ENCODE results near the gene GAB1.

GAB1 gene

GRCh38 chr4:143336781-143337599 lies at the start of gene GAB1:
TSS of gene GAB1 (plus strand) at chr4:143336876. CDS start at chr4:143337189, 313 bp downstream.
- peak; percentile 89 for DNase-seq (ENCODE audit: low read depth, low spot score)

DNA sequence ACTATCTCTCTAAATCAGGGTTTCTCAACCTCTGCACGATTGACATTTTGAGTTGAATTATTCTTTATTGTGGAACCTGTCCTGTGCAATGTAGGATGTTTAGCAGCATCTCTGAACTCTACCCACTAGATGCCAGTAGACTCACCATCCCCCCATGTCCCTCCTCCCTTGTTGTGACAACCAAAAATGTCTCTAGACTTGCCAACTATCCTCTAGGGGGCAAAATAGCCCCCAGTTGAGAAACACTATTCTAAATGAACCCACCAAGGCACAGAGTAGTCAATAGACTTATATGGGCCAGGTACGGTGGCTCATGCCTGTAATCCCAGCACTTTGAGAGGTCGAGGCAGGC lies 49.1 kb upstream of the GAB1 start:
- DNase-seq (ENCODE audit: low read depth, low spot score), result no peak

- no peak for DNase-seq (ENCODE audit: low read depth, low spot score)
Measured at GRCh38 chr4:143288171-143288570, 48.5 kb upstream of the GAB1 start.

GRCh38 chr4:143289370-143289769 lies 47.3 kb upstream of the GAB1 start:
- no peak for DNase-seq (ENCODE audit: low read depth, low spot score)

DNA sequence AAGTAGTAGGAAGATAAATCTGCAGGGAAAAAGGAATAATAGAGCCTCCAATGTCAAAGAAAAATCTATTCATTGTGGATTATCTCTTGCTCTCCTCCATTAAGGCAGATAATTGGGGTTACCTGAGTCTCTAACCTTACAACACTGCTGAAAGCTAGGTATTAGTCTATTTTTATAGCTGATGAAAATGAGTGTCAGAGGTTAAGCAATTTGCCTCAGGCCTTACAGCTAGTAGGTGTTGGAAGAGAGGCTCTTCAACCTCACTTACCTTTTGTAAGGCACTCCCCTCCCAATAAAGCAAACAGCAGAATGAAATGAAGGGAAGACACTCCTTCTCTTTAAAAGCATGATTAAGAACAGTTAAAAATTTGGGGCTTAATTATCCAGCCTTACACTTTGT lies 45.4 kb upstream of the GAB1 start:
- DNase-seq (ENCODE audit: low read depth, low spot score), result no peak

DNA sequence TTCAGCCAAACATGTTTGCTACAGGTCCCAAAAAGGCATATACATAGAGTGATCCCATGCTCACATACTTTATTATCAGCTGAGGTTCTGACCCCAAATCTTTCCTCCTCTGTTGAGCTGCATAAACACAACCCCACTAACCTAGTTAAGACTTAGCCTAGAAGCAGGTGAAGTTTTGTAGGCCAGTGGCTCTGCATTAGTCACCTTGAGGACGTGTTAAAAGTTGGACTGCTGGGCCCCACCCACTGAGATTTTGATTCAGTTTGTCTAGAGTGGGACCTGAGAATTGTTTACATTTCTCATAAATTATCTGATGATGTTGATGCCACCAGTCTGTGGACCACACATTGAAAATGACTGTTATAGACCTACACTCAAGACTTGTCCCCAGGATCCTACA lies 43.8 kb upstream of the GAB1 start:
- DNase-seq (ENCODE audit: low read depth, low spot score), result no peak

- peak; percentile 87 for DNase-seq (ENCODE audit: low read depth, low spot score)
Measured at GRCh38 chr4:143294310-143294709, 42.4 kb upstream of the GAB1 start.

- no peak for DNase-seq (ENCODE audit: low read depth, low spot score)
Measured at GRCh38 chr4:143294710-143295275, 41.9 kb upstream of the GAB1 start.

DNA sequence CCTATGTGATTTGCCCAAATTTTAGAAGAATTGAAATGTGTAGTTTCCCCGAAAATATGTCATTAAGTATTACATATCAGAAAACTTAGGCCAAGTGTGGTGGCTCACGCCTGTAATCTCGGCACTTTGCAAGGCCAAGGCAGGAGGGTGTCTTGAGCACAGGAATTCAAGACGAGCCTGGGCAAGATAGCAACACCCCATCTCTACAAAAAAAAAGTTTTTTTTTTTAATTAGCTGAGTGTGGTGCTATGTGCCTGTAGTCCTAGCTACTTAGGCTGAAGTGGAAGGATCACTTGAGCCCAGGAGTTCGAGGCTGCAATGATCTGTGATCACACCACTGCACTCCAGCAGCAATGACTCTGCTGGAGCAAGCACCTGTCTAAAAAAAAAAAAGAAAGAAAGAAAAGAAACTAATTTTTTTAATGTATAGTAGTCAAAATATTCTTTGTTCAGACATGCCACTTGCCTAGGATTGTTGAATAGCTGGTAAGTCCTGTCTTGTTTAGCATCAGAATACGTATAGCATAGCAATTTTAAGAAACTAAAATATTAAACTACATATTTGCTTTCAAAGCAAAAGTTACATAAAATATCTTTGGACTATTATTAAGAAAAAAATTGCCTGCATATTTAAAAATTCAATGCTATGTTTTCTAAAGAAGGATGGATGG lies 40.1 kb upstream of the GAB1 start:
- no peak for DNase-seq (ENCODE audit: low read depth, low spot score)

GRCh38 chr4:143300860-143301259 lies 35.8 kb upstream of the GAB1 start:
- no peak for DNase-seq (ENCODE audit: low read depth, low spot score)

GRCh38 chr4:143302536-143302935 lies 34.1 kb upstream of the GAB1 start:
- DNase-seq (ENCODE audit: low read depth, low spot score), result peak; percentile 71

DNA sequence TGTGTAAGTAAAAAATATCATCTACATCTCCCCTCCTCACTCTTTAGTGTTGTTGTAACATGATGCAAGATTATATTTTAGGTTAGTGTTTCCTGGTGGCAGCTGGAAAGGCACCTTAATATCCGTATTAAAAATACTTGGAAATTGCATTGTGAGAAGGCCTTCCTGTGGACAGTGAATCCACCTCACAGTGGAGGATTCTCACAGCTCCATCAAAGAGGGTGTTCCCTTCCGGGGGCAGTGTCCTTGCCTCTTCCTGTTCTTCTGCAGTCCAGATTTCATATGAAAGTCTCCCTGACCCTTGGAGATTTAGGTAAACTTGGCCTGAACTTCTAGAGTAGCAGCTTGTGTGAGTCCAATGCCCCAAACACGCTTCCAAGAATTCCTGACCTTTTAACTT lies 29.9 kb upstream of the GAB1 start:
- no peak for DNase-seq (ENCODE audit: low read depth, low spot score)

DNA sequence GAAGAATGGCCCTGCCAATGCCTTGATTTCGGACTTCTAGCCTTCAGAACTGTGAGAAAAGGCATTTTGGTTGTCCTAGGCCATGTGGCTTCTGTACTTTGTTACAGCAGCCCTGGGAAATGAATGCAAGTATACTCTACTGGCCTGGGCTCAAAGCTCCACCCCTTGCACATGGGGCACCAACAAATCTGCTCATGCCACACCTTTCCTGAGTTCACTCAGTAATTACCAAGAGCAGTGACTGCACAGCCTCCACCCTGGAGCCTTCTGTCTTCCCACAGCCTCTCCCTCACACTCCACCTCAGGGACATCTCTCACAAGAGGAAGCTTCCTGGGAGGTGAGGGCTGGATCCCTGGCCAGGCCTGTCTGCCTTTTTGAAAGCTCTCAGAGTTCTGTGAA lies 29.1 kb upstream of the GAB1 start:
- no peak for DNase-seq (ENCODE audit: low read depth, low spot score)

DNA sequence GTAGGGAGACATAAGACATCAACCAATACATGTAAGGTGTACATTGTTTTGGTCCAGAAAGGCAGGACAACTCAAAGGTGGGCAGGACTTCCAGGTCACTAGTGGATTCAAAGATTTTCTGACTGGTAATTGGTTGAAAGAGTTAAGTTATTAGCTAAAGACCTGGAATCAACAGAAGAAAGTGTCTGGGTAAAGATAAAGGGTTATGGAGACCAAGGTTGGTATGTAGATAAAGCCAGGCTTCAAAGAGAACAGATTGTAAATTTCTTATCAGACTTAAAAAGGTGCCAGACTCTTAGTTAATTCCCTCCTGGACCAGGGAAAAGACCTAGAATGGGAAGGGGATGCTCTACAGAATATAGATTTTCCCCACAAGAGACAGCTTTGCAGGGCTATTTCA lies 28.3 kb upstream of the GAB1 start:
- DNase-seq (ENCODE audit: low read depth, low spot score), result no peak

GRCh38 chr4:143311924-143312323 lies 24.8 kb upstream of the GAB1 start:
- no peak for DNase-seq (ENCODE audit: low read depth, low spot score)

DNA sequence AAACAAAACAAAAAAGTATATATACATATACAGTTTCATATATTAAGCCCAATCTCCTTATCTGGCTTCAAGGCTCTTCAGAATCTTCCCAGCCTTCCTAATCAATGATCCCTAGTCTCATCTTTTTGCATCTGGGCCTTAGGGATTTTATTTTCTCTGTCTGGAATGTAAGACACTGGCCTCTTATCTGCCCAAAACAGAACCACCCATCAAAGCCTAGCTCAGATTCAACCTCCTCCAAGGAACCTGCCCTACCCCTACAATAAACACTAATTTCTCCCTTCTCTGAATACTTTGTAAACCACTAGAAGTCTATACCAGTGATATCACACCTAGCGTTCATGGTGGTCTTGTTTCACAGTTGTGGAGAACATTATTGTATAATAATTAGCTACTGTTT lies 23.2 kb upstream of the GAB1 start:
- no peak for DNase-seq (ENCODE audit: low read depth, low spot score)

GRCh38 chr4:143313996-143314395 lies 22.7 kb upstream of the GAB1 start:
- DNase-seq (ENCODE audit: low read depth, low spot score), result no peak

GRCh38 chr4:143320113-143320512 lies 16.6 kb upstream of the GAB1 start:
- no peak for DNase-seq (ENCODE audit: low read depth, low spot score)

- no peak for DNase-seq (ENCODE audit: low read depth, low spot score)
Measured at GRCh38 chr4:143326735-143327134, 9.9 kb upstream of the GAB1 start.

DNA sequence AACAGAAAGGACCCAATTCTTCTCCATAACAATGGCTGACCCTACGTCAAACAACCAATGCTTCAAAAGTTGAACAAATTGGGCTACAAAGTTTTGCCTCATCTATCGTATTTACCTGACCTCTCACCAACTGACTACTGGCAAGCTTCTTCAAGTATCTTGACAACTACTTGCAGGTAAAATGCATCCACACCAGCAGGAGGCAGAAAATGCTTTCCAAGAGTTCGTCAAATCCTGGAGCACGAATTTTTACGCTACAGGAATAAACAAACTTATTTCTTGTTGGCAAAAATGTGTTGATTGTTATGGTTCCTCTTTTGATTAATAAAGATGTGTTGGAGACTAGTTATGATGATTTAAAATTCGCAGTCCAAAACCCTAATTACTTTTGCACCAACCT lies 6.7 kb upstream of the GAB1 start:
- DNase-seq (ENCODE audit: low read depth, low spot score), result no peak

- peak; percentile 96 for DNase-seq (ENCODE audit: low read depth, low spot score)
Measured at GRCh38 chr4:143335979-143336780, 496 bp upstream of the GAB1 start.

- DNase-seq (ENCODE audit: low read depth, low spot score), result peak; percentile 77
Measured at GRCh38 chr4:143337600-143338287, 1.1 kb downstream of the GAB1 start.

All from astrocyte of the hippocampus (primary cell).